Loucy (cell line): ENCODE measurements around the gene CHMP4B.

ENCODE experiments used
- H2AFZ ChIP-seq: fragments of 200-600 bp; sonication (generic); 2 replicates; pipeline ENCODE4 v1.6.0; 2016; ENCODE audit warnings: antibody characterized with exemption, mild to moderate bottlenecking, low read length, moderate library complexity
- H3F3A ChIP-seq: fragments of 200-600 bp; 2 replicates; pipeline ENCODE4 v1.6.0; 2016; ENCODE audit warnings: antibody characterized with exemption, low read depth, mild to moderate bottlenecking
- H3K27me3 ChIP-seq: fragments of 200-600 bp; sonication (generic); 2 replicates; pipeline ENCODE4 v1.6.1; 2014; ENCODE audit warnings: low read length, mild to moderate bottlenecking; ENCODE audit not compliant: insufficient read depth, poor library complexity, severe bottlenecking
- H3K36me3 ChIP-seq: fragments of 200-600 bp; sonication (generic); 2 replicates; pipeline ENCODE4 v1.6.1; 2016; ENCODE audit warnings: low read length; ENCODE audit not compliant: insufficient read depth
- H3K4me1 ChIP-seq: fragments of 200-600 bp; sonication (generic); 2 replicates; pipeline ENCODE4 v1.5.1; 2014; ENCODE audit warnings: low read length, mild to moderate bottlenecking; ENCODE audit not compliant: insufficient read depth, poor library complexity, severe bottlenecking
- H3K4me2 ChIP-seq: fragments of 200-600 bp; sonication (generic); 2 replicates; pipeline ENCODE4 v1.6.0; 2014; ENCODE audit warnings: antibody characterized with exemption, low read length, low read depth, mild to moderate bottlenecking; ENCODE audit not compliant: poor library complexity, severe bottlenecking
- H3K4me3 ChIP-seq: fragments of 200-600 bp; sonication (generic); 2 replicates; pipeline ENCODE4 v1.5.1; 2014; ENCODE audit warnings: low read length, mild to moderate bottlenecking, mixed read lengths; ENCODE audit not compliant: poor library complexity, severe bottlenecking
- H3K79me2 ChIP-seq: fragments of 200-600 bp; sonication (generic); 2 replicates; pipeline ENCODE4 v1.6.1; 2014; ENCODE audit warnings: low read length; ENCODE audit not compliant: insufficient read depth
- H3K9ac ChIP-seq: fragments of 200-600 bp; sonication (generic); 2 replicates; pipeline ENCODE4 v1.6.0; 2014; ENCODE audit warnings: mild to moderate bottlenecking, low read depth, low read length, moderate library complexity; ENCODE audit not compliant: poor library complexity, severe bottlenecking
- H3K9me2 ChIP-seq: fragments of 200-600 bp; sonication (generic); replicated peaks from 2 replicates; pipeline ENCODE4 v1.6.1; 2016; ENCODE audit warnings: low read depth, low read length, mixed read lengths
- H3K9me3 ChIP-seq: fragments of 200-600 bp; sonication (generic); 2 replicates; pipeline ENCODE4 v1.6.1; 2014; ENCODE audit warnings: mild to moderate bottlenecking, antibody characterized with exemption, low read length, low read depth; ENCODE audit not compliant: insufficient read depth
- H4K20me1 ChIP-seq: fragments of 200-600 bp; sonication (generic); 2 replicates; pipeline ENCODE4 v1.6.0; 2014; ENCODE audit warnings: antibody characterized with exemption, low read length, mild to moderate bottlenecking; ENCODE audit not compliant: insufficient read depth, poor library complexity, severe bottlenecking
- EZH2phosphoT487 ChIP-seq: fragments of 200-600 bp; IDR thresholded peaks from 2 replicates; pipeline ENCODE4 v1.6.1; 2018; ENCODE audit warnings: antibody characterized with exemption, mild to moderate bottlenecking, moderate library complexity, borderline replicate concordance
- TF ChIP-seq, protein P1 (sequence below): fragments of 200-600 bp; sonication (generic); conservative IDR thresholded peaks from 2 replicates; pipeline ENCODE4 v1.5.1; 2014; ENCODE audit warnings: mild to moderate bottlenecking, antibody characterized with exemption, low read length

CHMP4B gene

DNA sequence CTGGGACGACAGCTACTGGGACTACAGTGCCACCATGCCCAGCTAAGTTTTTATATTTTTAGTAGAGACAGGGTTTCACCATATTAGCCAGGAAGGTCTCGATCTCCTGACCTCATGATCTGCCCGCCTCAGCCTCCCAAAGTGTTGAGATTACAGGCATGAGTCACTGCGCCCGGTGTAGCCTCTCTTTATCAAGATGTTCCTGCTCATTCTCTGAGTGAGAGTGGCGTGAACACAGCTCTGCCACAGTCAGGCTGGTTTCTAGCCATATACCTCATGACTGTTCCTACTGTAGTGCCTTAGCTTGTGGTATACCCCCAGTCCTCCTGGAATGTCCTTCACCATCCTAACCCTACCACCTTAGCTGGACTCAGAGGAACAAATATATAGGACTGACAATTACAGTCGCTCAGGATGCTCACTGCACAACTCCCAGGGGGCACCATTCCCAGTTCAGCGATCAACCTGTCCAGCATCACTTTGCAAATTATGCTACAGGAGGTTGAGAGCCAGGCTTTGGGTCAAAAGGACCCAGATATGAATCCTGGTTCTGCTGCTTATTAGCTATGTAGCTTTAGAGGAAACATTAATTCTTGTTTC, 86.3 kb downstream of the CHMP4B start:
- Histone ChIP-seq H3K4me3 (no peak overlapping the region), H3K9me2 (no peaks in the 10 kb centered on the region), H3K27me3 (no peaks in the 10 kb centered on the region)

DNA sequence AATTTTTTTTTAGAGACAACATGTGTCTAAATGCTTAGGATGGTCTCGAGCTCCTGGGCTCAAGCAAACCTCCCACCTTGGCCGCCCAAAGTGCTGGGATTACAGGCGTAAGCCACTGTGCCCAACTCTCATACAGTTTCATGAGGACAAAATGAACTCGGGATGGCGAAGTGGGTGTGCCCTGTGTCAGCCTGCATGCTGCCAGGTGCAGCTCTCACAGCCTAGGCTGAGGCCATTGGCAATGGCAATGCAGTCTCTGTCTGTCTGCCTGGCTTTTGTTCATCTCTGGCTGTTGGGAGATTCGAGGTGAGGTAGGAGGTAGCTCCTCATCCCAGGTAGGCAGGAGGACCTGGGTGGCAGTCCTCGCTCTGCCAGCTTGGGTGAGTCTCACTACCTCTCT, 88.0 kb downstream of the CHMP4B start:
- H3K9me2 ChIP-seq = no peaks in the 10 kb centered on the region
- no peak overlapping the region for H2AFZ ChIP-seq
- no peaks in the 10 kb centered on the region for H3K79me2 ChIP-seq
- H3K9ac ChIP-seq = no peak overlapping the region
- H3K27me3 ChIP-seq = no peaks in the 10 kb centered on the region
- no peak for TF ChIP-seq EZH2phosphoT487
- TF ChIP-seq, protein P1, sequence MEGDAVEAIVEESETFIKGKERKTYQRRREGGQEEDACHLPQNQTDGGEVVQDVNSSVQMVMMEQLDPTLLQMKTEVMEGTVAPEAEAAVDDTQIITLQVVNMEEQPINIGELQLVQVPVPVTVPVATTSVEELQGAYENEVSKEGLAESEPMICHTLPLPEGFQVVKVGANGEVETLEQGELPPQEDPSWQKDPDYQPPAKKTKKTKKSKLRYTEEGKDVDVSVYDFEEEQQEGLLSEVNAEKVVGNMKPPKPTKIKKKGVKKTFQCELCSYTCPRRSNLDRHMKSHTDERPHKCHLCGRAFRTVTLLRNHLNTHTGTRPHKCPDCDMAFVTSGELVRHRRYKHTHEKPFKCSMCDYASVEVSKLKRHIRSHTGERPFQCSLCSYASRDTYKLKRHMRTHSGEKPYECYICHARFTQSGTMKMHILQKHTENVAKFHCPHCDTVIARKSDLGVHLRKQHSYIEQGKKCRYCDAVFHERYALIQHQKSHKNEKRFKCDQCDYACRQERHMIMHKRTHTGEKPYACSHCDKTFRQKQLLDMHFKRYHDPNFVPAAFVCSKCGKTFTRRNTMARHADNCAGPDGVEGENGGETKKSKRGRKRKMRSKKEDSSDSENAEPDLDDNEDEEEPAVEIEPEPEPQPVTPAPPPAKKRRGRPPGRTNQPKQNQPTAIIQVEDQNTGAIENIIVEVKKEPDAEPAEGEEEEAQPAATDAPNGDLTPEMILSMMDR = no peak
- no peak overlapping the region for H3K4me2 ChIP-seq
- H3F3A ChIP-seq = no peaks in the 10 kb centered on the region
- no peaks in the 10 kb centered on the region for H3K4me1 ChIP-seq
- no peak overlapping the region for H3K4me3 ChIP-seq
- no peaks in the 10 kb centered on the region for H3K36me3 ChIP-seq
- no peaks in the 10 kb centered on the region for H3K9me3 ChIP-seq
- no peaks in the 10 kb centered on the region for H4K20me1 ChIP-seq

More for the DNA sequence above, 86.3 kb downstream of the CHMP4B start:
- TF ChIP-seq EZH2phosphoT487 = no peak
- TF ChIP-seq, protein P1 = peak; percentile 47
- Histone ChIP-seq H2AFZ (no peak overlapping the region), H3K9me3 (no peaks in the 10 kb centered on the region), H3F3A (no peaks in the 10 kb centered on the region), H3K4me2 (no peak overlapping the region), H4K20me1 (no peaks in the 10 kb centered on the region), H3K4me1 (no peaks in the 10 kb centered on the region), H3K36me3 (no peaks in the 10 kb centered on the region), H3K79me2 (no peaks in the 10 kb centered on the region), H3K9ac (no peak overlapping the region)

DNA sequence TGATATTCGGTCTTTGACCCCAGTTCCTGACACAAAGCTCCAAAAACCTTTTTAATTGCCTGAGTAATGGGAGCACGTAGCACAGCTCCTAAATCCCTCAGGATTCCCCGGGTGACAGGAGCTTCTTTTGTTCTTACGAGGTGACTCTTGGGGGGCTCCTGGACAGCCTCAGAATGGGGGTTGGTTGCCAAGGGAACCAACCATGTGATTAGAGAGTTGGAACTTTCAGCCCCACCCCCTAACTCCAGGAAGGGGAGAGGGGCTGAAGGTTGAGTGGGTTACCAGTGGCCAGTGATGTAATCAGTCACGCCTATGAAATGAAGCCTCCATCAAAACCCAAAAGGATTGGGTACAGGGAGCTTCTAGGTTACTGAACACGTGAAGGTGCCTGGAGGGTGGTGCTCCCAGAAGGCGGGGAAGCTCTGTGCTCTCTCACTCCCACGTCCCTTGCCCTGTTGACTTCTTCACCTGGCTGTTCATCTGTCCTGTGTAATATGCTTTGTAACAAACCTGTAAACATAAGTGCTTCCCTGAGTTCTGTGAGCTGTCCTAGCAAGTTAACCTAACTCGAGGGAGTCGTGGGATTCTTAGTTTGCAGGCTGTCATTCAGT, 89.5 kb downstream of the CHMP4B start:
- Histone ChIP-seq H3K4me1 (no peaks in the 10 kb centered on the region), H3K36me3 (no peaks in the 10 kb centered on the region), H3K4me3 (no peak overlapping the region), H3K4me2 (no peak overlapping the region), H3K9me2 (no peaks in the 10 kb centered on the region), H3F3A (no peaks in the 10 kb centered on the region), H3K79me2 (no peaks in the 10 kb centered on the region), H2AFZ (no peak overlapping the region), H4K20me1 (no peaks in the 10 kb centered on the region), H3K9ac (no peak overlapping the region), H3K9me3 (no peaks in the 10 kb centered on the region), H3K27me3 (no peaks in the 10 kb centered on the region)
- TF ChIP-seq EZH2phosphoT487 = no peak
- TF ChIP-seq, protein P1 = no peak
